ENCODE measurements around the gene EAF1.

- TF ChIP-seq, protein P1, sequence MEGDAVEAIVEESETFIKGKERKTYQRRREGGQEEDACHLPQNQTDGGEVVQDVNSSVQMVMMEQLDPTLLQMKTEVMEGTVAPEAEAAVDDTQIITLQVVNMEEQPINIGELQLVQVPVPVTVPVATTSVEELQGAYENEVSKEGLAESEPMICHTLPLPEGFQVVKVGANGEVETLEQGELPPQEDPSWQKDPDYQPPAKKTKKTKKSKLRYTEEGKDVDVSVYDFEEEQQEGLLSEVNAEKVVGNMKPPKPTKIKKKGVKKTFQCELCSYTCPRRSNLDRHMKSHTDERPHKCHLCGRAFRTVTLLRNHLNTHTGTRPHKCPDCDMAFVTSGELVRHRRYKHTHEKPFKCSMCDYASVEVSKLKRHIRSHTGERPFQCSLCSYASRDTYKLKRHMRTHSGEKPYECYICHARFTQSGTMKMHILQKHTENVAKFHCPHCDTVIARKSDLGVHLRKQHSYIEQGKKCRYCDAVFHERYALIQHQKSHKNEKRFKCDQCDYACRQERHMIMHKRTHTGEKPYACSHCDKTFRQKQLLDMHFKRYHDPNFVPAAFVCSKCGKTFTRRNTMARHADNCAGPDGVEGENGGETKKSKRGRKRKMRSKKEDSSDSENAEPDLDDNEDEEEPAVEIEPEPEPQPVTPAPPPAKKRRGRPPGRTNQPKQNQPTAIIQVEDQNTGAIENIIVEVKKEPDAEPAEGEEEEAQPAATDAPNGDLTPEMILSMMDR (IDR thresholded peaks at IDR 0.05), result no peak
- no peak for TF ChIP-seq POLR2A (IDR thresholded peaks at IDR 0.05)
Observed at GRCh38 chr3:15486020-15486419, 58.6 kb downstream of the EAF1 start.

Data from adrenal gland (tissue), 5 donors.